Left lung (tissue), 10 donors: ENCODE data around the gene NEURL3. TPM values are rescaled to one million over a fixed set of nuclear protein-coding genes. Genes with fewer than 3 reads are reported as not detected.

ENCODE experiments used
- ATAC-seq: fragments of 200-7000 bp; cut with Tn5 transposase; one replicate; pipeline ENCODE4 v1.9.1; 2020; ENCODE audit warnings: moderate library complexity
- DNase-seq, 4 donors: peaks; one replicate each; pipeline ENCODE4 v3.0.0-alpha.2; 2013 to 2020
- H3K27ac ChIP-seq, 2 donors: fragments of 200-600 bp; sonication (generic) in 1 of 2; one replicate each; pipeline versions ENCODE4 v1.5.0 to v1.8.0; 2020 to 2021
- H3K27me3 ChIP-seq, 2 donors: fragments of 200-600 bp; sonication (generic) in 1 of 2; one replicate each; pipeline versions ENCODE4 v1.5.0 to v1.8.0; 2020 to 2021
- H3K36me3 ChIP-seq, 2 donors: fragments of 200-600 bp; sonication (generic) in 1 of 2; one replicate each; pipeline versions ENCODE4 v1.5.0 to v1.8.0; 2020 to 2021
- H3K4me1 ChIP-seq, 2 donors: fragments of 200-600 bp; one replicate each; pipeline ENCODE4 v1.8.0; 2021
- H3K4me3 ChIP-seq, 2 donors: fragments of 200-600 bp; sonication (generic) in 1 of 2; one replicate each; pipeline versions ENCODE4 v1.5.0 to v1.8.0; 2020 to 2021; ENCODE audit warnings: mild to moderate bottlenecking in 1 of 2
- H3K9me3 ChIP-seq, 2 donors: fragments of 200-600 bp; sonication (generic) in 1 of 2; one replicate each; pipeline versions ENCODE4 v1.5.0 to v1.8.0; 2020 to 2021
- intact Hi-C, 2 donors: fragments of 100-400 bp; cut with DNase I; formaldehyde crosslinking; loops; one replicate each; pipeline versions ENCODE4 v1.11.2 to v1.14.2; 2022
- polyA plus RNA-seq, 6 donors: library from polyadenylated mRNA; unstranded; fragments of 120-200 nt; gene quantifications; one replicate each; pipeline ENCODE4 v1.2.1, GENCODE V29; 2013; ENCODE audit not compliant: insufficient read length in 6 of 6
- total RNA-seq, 2 donors: library from RNA; stranded (reverse); fragmentation: NEBNext Ultra II Directional; extraction: Animal tissue kit (Norgen Biotek cat#: 25700); gene quantifications; one replicate each; pipeline ENCODE4 v1.2.1, GENCODE V29; 2021
- TF ChIP-seq, protein P1 (sequence below), 2 donors: fragments of 200-600 bp; sonication (generic) in 1 of 2; IDR thresholded peaks; one replicate each; pipeline versions ENCODE4 v1.5.0 to v1.8.0; 2021; ENCODE audit warnings: antibody characterized with exemption in 2 of 2
- donor health status: DM: no; HTN: yes; CAD: no.
- donor health status: DM: no; HTN: no; CAD: no.

Gene NEURL3
- total and polyA plus RNA-seq, 8 donors = 0.18 to 0.62 (median 0.32) TPM

DNA sequence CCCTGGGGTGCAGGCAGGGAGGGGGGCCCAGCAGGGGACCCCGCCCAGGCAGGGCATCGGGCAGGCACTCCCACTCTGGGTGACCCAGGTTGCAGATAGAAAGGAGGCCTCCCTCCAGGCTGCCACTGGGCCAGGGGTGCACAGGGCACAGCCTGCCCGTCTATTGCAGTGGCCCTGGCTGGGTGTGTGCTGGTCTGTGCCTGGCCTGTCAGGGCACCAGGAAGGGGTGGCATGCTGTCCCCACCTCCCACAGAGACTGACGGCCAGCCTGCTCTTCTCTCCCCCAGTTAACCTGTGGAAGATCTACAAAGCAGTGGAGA is 44.3 kb upstream of the NEURL3 start:
- Histone ChIP-seq H3K27ac (no peak overlapping the region), H3K4me1 (peaks cover 2 to 25% of the 10 kb centered on the region in 2 donors), H3K9me3 (no peaks in the 10 kb centered on the region), H3K36me3 (peaks cover 0 to 93% of the 10 kb centered on the region in 2 donors), H3K4me3 (no peak overlapping the region), H3K27me3 (no peaks in the 10 kb centered on the region)
- TF ChIP-seq, protein P1, sequence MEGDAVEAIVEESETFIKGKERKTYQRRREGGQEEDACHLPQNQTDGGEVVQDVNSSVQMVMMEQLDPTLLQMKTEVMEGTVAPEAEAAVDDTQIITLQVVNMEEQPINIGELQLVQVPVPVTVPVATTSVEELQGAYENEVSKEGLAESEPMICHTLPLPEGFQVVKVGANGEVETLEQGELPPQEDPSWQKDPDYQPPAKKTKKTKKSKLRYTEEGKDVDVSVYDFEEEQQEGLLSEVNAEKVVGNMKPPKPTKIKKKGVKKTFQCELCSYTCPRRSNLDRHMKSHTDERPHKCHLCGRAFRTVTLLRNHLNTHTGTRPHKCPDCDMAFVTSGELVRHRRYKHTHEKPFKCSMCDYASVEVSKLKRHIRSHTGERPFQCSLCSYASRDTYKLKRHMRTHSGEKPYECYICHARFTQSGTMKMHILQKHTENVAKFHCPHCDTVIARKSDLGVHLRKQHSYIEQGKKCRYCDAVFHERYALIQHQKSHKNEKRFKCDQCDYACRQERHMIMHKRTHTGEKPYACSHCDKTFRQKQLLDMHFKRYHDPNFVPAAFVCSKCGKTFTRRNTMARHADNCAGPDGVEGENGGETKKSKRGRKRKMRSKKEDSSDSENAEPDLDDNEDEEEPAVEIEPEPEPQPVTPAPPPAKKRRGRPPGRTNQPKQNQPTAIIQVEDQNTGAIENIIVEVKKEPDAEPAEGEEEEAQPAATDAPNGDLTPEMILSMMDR (IDR thresholded peaks at IDR 0.05) = no peak
- intact Hi-C loops = no loop called here
- ATAC-seq (no peak), DNase-seq (no peak)

DNA sequence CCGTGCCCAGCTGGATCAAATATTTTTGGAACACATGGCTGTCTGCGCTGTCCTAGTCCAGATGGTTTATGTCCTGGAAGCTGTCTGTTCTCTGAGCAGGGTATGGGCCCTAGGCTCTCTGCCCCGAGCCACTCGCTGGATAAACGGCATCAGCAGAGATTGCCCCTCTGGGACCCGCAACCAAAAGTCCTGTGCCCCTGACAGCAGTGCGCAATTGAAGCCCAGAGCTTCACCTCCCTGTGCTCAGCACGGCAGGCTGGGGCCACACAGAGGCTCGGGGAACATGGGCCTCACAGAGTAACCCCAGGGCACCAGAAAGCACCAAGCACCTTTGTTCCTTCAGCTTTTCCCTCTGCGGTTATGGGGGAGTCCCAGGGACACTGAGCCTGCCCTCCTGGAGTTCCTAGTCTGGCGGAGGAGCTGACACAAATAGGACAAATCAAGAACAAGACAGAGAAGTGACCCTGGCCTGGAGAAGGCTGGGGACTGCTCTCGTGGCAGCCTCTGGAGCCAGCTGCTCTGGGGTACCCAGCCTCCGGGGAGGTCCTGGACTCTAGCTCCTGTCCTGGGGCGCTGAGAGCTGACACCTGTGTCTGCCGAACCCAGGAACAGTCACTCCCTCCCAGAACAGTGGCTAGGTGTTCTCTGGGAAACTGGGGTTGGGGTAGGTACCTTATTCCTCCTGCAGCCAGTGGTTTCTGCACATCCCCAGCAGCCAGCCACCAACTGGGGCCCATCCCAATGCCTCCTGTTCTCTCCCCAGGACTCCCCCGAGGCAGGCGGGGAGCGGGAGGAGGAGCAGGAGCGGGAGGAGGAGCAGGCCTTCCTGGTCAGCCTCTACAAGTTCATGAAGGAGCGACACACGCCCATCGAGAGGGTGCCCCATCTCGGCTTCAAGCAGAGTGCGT is 43.7 kb upstream of the NEURL3 start:
- Histone ChIP-seq H3K27ac (no peak overlapping the region), H3K4me1 (peaks cover 0 to 19% of the 10 kb centered on the region in 2 donors), H3K36me3 (peaks cover 0 to 96% of the 10 kb centered on the region in 2 donors), H3K4me3 (no peak overlapping the region), H3K9me3 (no peaks in the 10 kb centered on the region), H3K27me3 (no peaks in the 10 kb centered on the region)
- DNase-seq (peak in 1 of 4 donors; percentile 25), ATAC-seq (no peak)
- TF ChIP-seq, protein P1 (IDR thresholded peaks at IDR 0.05) = no peak
- intact Hi-C loops = no loop called here

DNA sequence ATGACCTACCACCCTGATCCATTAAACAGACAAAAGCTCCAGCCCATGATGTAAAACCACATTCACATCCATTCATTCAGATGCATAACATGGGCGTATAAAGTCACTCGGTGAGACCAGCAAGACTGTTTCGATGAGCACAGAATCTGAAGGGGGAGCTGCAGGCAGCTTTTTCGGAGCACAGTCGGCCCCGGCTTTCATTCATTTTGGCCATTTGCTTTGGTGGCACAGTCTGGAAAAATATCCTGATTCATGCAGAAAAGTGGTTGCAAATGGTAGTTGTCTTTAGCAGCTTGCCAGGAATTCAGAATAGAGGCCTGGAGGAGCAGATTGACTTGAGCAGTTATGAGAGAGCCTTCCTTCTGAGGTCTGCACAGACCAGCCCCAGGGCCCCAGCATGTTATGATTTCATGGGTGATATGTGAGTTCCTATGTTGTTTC is 42.6 kb upstream of the NEURL3 start:
- ATAC-seq (no peak), DNase-seq (no peak)
- intact Hi-C loops = no loop called here
- TF ChIP-seq, protein P1 (IDR thresholded peaks at IDR 0.05) = no peak
- H3K36me3 ChIP-seq = peaks cover 0 to 96% of the 10 kb centered on the region in 2 donors
- peaks cover 0 to 22% of the 10 kb centered on the region in 2 donors for H3K4me1 ChIP-seq
- H3K9me3 ChIP-seq = no peaks in the 10 kb centered on the region
- no peak overlapping the region for H3K27ac ChIP-seq
- no peak overlapping the region for H3K4me3 ChIP-seq
- no peaks in the 10 kb centered on the region for H3K27me3 ChIP-seq

DNA sequence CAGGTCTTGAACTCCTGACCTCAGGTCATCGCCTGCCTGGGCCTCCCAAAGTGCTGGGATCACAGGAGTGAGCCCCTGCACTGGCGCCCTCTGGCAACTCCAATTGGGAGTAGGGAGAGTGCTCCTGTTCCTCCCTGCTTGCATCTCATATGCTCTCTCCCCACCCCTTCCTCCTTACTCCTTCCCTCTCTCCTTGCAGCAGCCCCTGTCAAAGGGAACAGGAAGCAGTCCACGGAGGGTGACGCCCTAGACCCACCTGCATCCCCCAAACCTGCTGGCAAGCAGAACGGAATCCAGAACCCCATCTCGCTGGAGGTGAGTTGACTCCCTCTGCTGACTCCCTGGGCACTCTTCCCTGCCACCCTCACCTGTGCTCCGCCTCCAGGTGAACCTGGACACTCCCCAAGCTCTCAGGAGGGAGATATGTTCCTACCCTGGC is 42.1 kb upstream of the NEURL3 start:
- Histone ChIP-seq H3K27ac (no peak overlapping the region), H3K4me1 (peaks cover 0 to 27% of the 10 kb centered on the region in 2 donors), H3K36me3 (peaks cover 0 to 96% of the 10 kb centered on the region in 2 donors), H3K9me3 (no peaks in the 10 kb centered on the region), H3K4me3 (no peak overlapping the region), H3K27me3 (no peaks in the 10 kb centered on the region)
- peak; percentile 52 for ATAC-seq
- TF ChIP-seq, protein P1 (IDR thresholded peaks at IDR 0.05) = no peak
- DNase-seq = peak in 1 of 4 donors; percentile 24
- intact Hi-C loops = no loop called here

DNA sequence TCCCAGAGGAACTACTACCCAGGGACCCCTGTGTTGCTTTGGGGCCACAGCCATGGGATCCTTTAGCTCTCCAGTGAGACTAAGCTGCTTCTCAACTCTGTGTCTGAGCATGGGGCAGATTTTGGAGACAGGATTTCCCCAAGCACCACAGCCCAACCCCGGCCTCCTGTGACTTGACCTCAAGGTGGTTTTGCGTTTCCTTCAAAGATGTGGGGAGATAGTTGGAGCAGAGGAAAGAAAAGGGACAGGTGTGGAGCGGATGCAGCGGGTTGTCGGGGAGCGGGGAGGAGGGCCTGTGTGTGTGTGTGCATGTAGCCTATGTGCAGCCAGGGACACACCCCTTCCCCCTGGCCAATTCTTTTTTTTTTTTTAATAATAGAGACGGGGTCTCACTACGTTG is 41.6 kb upstream of the NEURL3 start:
- Histone ChIP-seq H3K36me3 (peaks cover 0 to 96% of the 10 kb centered on the region in 2 donors), H3K27me3 (no peaks in the 10 kb centered on the region), H3K4me3 (no peak overlapping the region), H3K9me3 (no peaks in the 10 kb centered on the region), H3K4me1 (peaks cover 0 to 31% of the 10 kb centered on the region in 2 donors), H3K27ac (no peak overlapping the region)
- DNase-seq = peak in 1 of 4 donors; percentile 45
- ATAC-seq = no peak
- intact Hi-C loops = no loop called here
- TF ChIP-seq, protein P1 (IDR thresholded peaks at IDR 0.05) = no peak
